Caco-2 (cell line): ENCODE results near the gene HSD3B7. TPM values are rescaled to one million over a fixed set of nuclear protein-coding genes. Genes with fewer than 3 reads are reported as not detected.
A peak's percentile ranks its signal among the peaks of the same experiment; 100 is the strongest.

Experiments
- BruUV-seq: library from RNA; stranded (reverse); fragments of 400-500 nt; replicated peaks from 2 replicates; lab custom pipeline; 2021; lab: Mats Ljungman, UMichigan
- CTCF ChIA-PET: fragments of 300-600 bp; sonication (Branson Sonifier 250); formaldehyde crosslinking; loops from one replicate; lab custom pipeline; 2022; ENCODE audit warnings: antibody characterized with exemption; lab: Charles Lee
- POLR2A ChIA-PET: fragments of 300-600 bp; sonication (Branson Sonifier 250); formaldehyde crosslinking; loops from one replicate; lab custom pipeline; 2022; ENCODE audit warnings: antibody characterized with exemption; lab: Charles Lee
- DNase-seq, 2 experiments: peaks; one replicate each; pipeline versions ENCODE4 v3.0.0 to v3.0.0-alpha.2; 2020 to 2022
- H3K27me3 ChIP-seq: replicated peaks from 2 replicates; pipeline ENCODE4 v1.6.0; 2011; ENCODE audit warnings: low read length; ENCODE audit not compliant: control insufficient read depth, insufficient read depth
- H3K36me3 ChIP-seq: 2 replicates; pipeline ENCODE4 v1.5.1; 2011; ENCODE audit warnings: low read length; ENCODE audit not compliant: control insufficient read depth, insufficient read depth
- H3K4me1 ChIP-seq: fragments of 250-450 bp; sonication (Bioruptor Pico); 2 replicates; pipeline ENCODE4 v1.5.1; 2020; ENCODE audit warnings: mild to moderate bottlenecking
- H3K4me3 ChIP-seq: 2 replicates; pipeline ENCODE4 v1.5.1; 2011; ENCODE audit warnings: low read depth, mild to moderate bottlenecking, control low read depth, low read length
- H3K9me3 ChIP-seq: fragments of 250-450 bp; sonication (Bioruptor Pico); 2 replicates; pipeline ENCODE4 v1.5.1; 2020; ENCODE audit warnings: mild to moderate bottlenecking, moderate library complexity
- H3K27ac Mint-ChIP-seq: one replicate; pipeline ENCODE4 v1.8.0; 2022; ENCODE audit warnings: mixed read lengths; ENCODE audit not compliant: unreplicated experiment
- H3K27me3 Mint-ChIP-seq: one replicate; pipeline ENCODE4 v1.8.0; 2022; ENCODE audit warnings: mixed read lengths; ENCODE audit not compliant: insufficient read depth, unreplicated experiment
- H3K36me3 Mint-ChIP-seq: one replicate; pipeline ENCODE4 v1.8.0; 2022; ENCODE audit warnings: mild to moderate bottlenecking, mixed read lengths; ENCODE audit not compliant: insufficient read depth, unreplicated experiment
- H3K4me1 Mint-ChIP-seq: one replicate; pipeline ENCODE4 v1.8.0; 2022; ENCODE audit warnings: low read depth, mixed read lengths; ENCODE audit not compliant: unreplicated experiment
- H3K4me3 Mint-ChIP-seq: one replicate; pipeline ENCODE4 v1.8.0; 2022; ENCODE audit warnings: mild to moderate bottlenecking, moderate library complexity, mixed read lengths; ENCODE audit not compliant: unreplicated experiment
- H3K9me3 Mint-ChIP-seq: one replicate; pipeline ENCODE4 v1.8.0; 2022; ENCODE audit warnings: mixed read lengths; ENCODE audit not compliant: unreplicated experiment
- intact Hi-C: fragments of 100-400 bp; cut with micrococcal nuclease; formaldehyde crosslinking; loops from one replicate; pipeline ENCODE4 v1.10.0; 2022; ENCODE audit not compliant: unreplicated experiment
- total RNA-seq: library from RNA; stranded (reverse); gene quantifications from 2 replicates; pipeline ENCODE4 v1.2.3, GENCODE V29; 2022
- TF ChIP-seq, protein P1 (sequence below), 2 experiments: fragments of 200-600 bp in 1 of 2; IDR thresholded peaks; 1 replicate in 1 of 2; 2 replicates in 1 of 2; pipeline versions ENCODE4 v1.5.1 to v1.8.0; 2011 to 2022; ENCODE audit warnings: antibody characterized with exemption in 1 of 2, control low read depth in 1 of 2, inconsistent platforms in 1 of 2, low read depth in 1 of 2, low read length in 1 of 2, mild to moderate bottlenecking in 1 of 2, moderate library complexity in 1 of 2; ENCODE audit not compliant: insufficient read depth in 1 of 2, severe bottlenecking in 1 of 2, unreplicated experiment in 1 of 2

The HSD3B7 gene
- total RNA-seq, 1 experiment from 2014 or later: 2.4 TPM

DNA sequence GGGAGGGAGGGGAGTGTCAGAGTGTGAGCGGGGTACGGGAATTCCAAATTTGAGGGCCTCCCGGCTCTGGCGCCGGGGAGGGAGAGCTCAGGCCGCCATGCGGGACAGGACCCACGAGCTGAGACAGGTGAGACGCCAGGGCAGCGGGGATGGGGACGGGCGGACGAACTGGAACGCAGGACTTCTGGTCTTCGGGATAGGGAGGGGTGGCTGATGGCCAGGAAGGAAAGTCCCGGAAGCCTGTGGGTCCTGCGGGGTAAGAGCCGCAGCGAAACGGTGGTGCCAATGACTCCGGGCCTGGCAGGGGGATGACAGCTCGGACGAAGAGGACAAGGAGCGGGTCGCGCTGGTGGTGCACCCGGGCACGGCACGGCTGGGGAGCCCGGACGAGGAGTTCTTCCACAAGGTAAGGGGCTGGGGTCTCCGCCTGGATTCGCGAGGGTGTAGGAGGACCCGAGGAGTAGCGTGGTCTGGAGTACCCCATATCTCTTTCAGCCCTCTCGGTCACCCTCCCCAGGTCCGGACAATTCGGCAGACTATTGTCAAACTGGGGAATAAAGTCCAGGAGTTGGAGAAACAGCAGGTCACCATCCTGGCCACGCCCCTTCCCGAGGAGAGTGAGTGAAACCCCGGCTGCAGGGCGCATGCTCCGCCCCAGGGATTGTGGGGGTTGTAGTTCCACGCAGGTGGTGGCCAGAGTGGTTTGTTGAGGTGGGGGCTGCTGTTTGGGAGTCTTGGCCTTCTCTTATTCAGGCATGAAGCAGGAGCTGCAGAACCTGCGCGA, 48.9 kb downstream of the HSD3B7 start:
- ChIA-PET CTCF (interaction anchor here (0.5 kb wide), 1 partner anchor 84 kb away, joined by 3 read pairs; the partner anchor contains the start of gene KAT8), POLR2A (interaction anchor here (1.0 to 1.7 kb wide), 4 partner anchors 12 to 839 kb away, joined by 3 to 6 read pairs (median 4); partner anchors contain the start of genes KAT8, ZNF267, ZNF646 and ZNF668)
- H3K27ac Mint-ChIP-seq: peak overlapping the region; percentile 81
- H3K9me3 Mint-ChIP-seq: no peaks in the 10 kb centered on the region
- peak overlapping the region; percentile 96 for H3K4me3 Mint-ChIP-seq
- Histone ChIP-seq H3K9me3 (no peaks in the 10 kb centered on the region), H3K27me3 (no peaks in the 10 kb centered on the region), H3K4me3 (peak overlapping the region; percentile 98), H3K36me3 (no peaks in the 10 kb centered on the region; the same call in 1 of the 2 replicates), H3K4me1 (no peaks in the 10 kb centered on the region)
- H3K36me3 Mint-ChIP-seq: peaks cover 18% of the 10 kb centered on the region
- DNase-seq: peak; percentile 85 to 88
- H3K27me3 Mint-ChIP-seq: no peaks in the 10 kb centered on the region
- TF ChIP-seq, protein P1, sequence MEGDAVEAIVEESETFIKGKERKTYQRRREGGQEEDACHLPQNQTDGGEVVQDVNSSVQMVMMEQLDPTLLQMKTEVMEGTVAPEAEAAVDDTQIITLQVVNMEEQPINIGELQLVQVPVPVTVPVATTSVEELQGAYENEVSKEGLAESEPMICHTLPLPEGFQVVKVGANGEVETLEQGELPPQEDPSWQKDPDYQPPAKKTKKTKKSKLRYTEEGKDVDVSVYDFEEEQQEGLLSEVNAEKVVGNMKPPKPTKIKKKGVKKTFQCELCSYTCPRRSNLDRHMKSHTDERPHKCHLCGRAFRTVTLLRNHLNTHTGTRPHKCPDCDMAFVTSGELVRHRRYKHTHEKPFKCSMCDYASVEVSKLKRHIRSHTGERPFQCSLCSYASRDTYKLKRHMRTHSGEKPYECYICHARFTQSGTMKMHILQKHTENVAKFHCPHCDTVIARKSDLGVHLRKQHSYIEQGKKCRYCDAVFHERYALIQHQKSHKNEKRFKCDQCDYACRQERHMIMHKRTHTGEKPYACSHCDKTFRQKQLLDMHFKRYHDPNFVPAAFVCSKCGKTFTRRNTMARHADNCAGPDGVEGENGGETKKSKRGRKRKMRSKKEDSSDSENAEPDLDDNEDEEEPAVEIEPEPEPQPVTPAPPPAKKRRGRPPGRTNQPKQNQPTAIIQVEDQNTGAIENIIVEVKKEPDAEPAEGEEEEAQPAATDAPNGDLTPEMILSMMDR (IDR thresholded peaks at IDR 0.05; ENCODE audit: insufficient read depth in 1 of 2, low read depth in 1 of 2, low read length in 1 of 2, severe bottlenecking in 1 of 2, unreplicated experiment in 1 of 2): no peak
- TSS peak; percentile 59 for BruUV-seq
- peaks cover 7% of the 10 kb centered on the region for H3K4me1 Mint-ChIP-seq
- intact Hi-C loops: loop anchor here (1.0 to 5.0 kb wide), 2 partner anchors 40 to 108 kb away; partner anchors contain the start of genes ZNF646 and ZNF668

DNA sequence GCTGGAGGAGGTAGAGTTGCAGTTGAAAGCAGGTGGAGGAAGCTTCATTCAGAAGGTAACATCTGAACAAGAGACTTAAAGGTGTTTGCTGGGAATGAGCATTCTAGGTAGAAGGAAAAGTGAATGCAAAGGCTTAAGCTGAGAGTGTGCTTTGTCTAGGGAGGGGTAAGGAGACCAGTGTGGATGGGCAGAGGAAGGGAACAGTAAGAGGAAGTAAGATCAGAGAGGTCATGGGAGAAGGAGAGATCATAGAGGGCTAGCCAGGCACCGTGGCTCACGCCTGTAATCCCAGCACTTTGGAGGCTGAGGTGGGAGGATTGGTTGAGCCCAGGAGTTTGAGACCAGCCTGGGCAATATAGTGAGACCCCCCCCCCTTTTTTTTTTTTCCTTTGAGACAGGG, 51.7 kb downstream of the HSD3B7 start:
- no peaks in the 10 kb centered on the region for H3K27me3 ChIP-seq
- H3K36me3 ChIP-seq: no peaks in the 10 kb centered on the region; the same call in none of the 2 replicates
- H3K4me1 Mint-ChIP-seq: peaks cover 7% of the 10 kb centered on the region
- H3K4me3 Mint-ChIP-seq: no peak overlapping the region
- intact Hi-C loops: no loop called here
- no peaks in the 10 kb centered on the region for H3K27me3 Mint-ChIP-seq
- H3K4me1 ChIP-seq: no peaks in the 10 kb centered on the region
- no peak overlapping the region for H3K27ac Mint-ChIP-seq
- peaks cover 18% of the 10 kb centered on the region for H3K36me3 Mint-ChIP-seq
- TF ChIP-seq, protein P1 (IDR thresholded peaks at IDR 0.05; ENCODE audit: insufficient read depth in 1 of 2, low read depth in 1 of 2, low read length in 1 of 2, severe bottlenecking in 1 of 2, unreplicated experiment in 1 of 2): no peak
- no peaks in the 10 kb centered on the region for H3K9me3 Mint-ChIP-seq
- POLR2A ChIA-PET: no interaction called here
- H3K4me3 ChIP-seq: no peak overlapping the region
- BruUV-seq: no TSS peak
- no peaks in the 10 kb centered on the region for H3K9me3 ChIP-seq
- no peak for DNase-seq
- CTCF ChIA-PET: no interaction called here

Other genes starting within 250 kb of the HSD3B7 start
- gene PHKG2, start 236.8 kb upstream of the HSD3B7 start, total RNA-seq: 40.8 and 48.6 TPM in 2 replicates
- gene CFAP119, start 223.1 kb upstream of the HSD3B7 start, total RNA-seq: 4.0 and 4.5 TPM in 2 replicates
- gene RNF40, start 222.9 kb upstream of the HSD3B7 start, total RNA-seq: 94.0 and 97.6 TPM in 2 replicates
- 18.9 and 20.6 TPM in 2 replicates for gene ZNF629, start 198.0 kb upstream of the HSD3B7 start, total RNA-seq
- gene BCL7C, start 91.1 kb upstream of the HSD3B7 start, total RNA-seq: 15.1 and 17.7 TPM in 2 replicates
- gene CTF1, start 88.6 kb upstream of the HSD3B7 start, total RNA-seq: 1.8 and 2.4 TPM in 2 replicates
- 20.2 and 23.4 TPM in 2 replicates for gene FBXL19, start 61.6 kb upstream of the HSD3B7 start, total RNA-seq
- gene ORAI3, start 36.1 kb upstream of the HSD3B7 start, total RNA-seq: 4.7 TPM in 2 replicates
- 21.5 and 26.3 TPM in 2 replicates for gene SETD1A, start 27.5 kb upstream of the HSD3B7 start, total RNA-seq
- 0.46 and 0.77 TPM in 2 replicates for gene STX1B, start 25.4 kb downstream of the HSD3B7 start, total RNA-seq
- 27.9 and 29.2 TPM in 2 replicates for gene STX4, start 48.4 kb downstream of the HSD3B7 start, total RNA-seq
- gene ZNF668, start 89.0 kb downstream of the HSD3B7 start, total RNA-seq: 8.7 and 10.8 TPM in 2 replicates
- gene ZNF646, start 89.2 kb downstream of the HSD3B7 start, total RNA-seq: 17.2 and 18.1 TPM in 2 replicates
- gene PRSS53, start 103.7 kb downstream of the HSD3B7 start, total RNA-seq: 1.8 and 2.1 TPM in 2 replicates
- 61.3 and 61.4 TPM in 2 replicates for gene VKORC1, start 109.6 kb downstream of the HSD3B7 start, total RNA-seq
- 30.5 and 34.1 TPM in 2 replicates for gene BCKDK, start 123.2 kb downstream of the HSD3B7 start, total RNA-seq
- 46.2 and 50.2 TPM in 2 replicates for gene KAT8, start 132.5 kb downstream of the HSD3B7 start, total RNA-seq
- gene PRSS8, start 150.5 kb downstream of the HSD3B7 start, total RNA-seq: 237 and 271 TPM in 2 replicates
- gene PRSS36, start 164.9 kb downstream of the HSD3B7 start, total RNA-seq: 1.4 and 1.6 TPM in 2 replicates
- 489 and 490 TPM in 2 replicates for gene FUS, start 194.9 kb downstream of the HSD3B7 start, total RNA-seq
- gene PYCARD, start 217.6 kb downstream of the HSD3B7 start, total RNA-seq: 0.49 and 0.84 TPM in 2 replicates
- gene TRIM72, start 228.9 kb downstream of the HSD3B7 start, total RNA-seq: 0.07 TPM in 2 replicates
- not detected in 2 replicates for gene PYDC1, start 231.9 kb downstream of the HSD3B7 start, total RNA-seq